Stromal cell of bone marrow (primary cell): Measurements from ENCODE around the gene CWC27.
"Not testable (repeated sequence)": the region's sequence is repeated elsewhere in the genome, so short reads cannot be mapped to it uniquely, and the experiment has no call there.

Experiments used
- DNase-seq: peaks from one replicate; pipeline ENCODE4 v3.0.0-alpha.2; 2012; ENCODE audit warnings: low read depth

Gene CWC27

DNA sequence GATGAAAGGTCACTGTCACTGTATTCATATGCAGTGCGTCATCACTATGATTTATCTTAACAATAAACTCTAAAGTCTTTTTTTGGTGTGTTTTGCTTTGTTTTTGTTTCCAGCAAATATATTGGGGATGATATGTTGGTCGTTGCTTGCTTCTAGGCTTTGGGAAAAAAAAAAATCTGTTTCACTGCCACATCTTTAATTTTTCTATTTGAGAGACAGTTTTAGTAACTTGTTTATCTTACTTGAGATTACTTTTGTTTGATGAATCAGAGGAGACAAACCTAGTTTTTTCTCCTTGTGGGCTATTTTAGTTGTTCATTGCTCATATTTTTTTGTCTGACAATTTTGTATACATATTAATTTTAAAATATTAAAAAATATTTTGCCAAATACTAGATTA is 19.4 kb downstream of the CWC27 start:
- DNase-seq = no peak

DNA sequence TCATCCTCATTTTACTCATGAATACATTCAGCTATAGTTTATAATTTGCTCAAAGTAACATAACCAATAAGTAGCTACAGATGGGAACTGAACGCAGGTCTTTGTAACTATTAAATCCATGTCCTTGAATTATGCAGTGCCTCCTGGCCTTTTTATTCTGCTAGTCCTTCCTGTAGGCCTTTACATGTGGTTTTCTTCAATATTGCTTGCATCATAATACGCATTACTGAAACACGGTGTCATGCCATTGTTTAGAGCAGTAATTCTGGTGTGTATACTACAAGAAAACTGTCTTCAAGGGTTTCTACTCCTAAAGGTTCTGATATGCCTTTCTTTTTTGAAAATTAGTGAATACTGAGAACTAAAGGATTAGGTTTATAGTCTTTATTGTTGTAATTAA is 20.7 kb downstream of the CWC27 start:
- DNase-seq = no peak

DNA sequence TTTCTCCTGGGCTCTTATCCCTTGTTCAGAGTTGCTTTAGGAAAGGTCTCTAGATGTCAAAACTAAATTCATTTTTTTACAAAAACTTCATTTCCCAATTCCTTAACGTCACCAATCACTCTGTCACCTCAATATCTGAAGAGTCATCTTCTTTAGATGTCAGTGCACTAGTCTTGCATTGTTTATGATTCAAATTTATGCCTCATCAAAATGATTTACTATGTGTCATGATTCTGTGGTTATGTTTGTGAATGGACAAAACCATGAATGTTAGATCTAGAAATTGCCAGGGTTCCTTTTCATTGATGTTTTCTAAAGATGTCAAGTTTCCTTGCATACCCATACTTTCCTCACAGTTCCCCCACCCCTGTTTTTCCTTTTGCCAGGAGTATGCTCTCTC is 21.5 kb downstream of the CWC27 start:
- DNase-seq = no peak

DNA sequence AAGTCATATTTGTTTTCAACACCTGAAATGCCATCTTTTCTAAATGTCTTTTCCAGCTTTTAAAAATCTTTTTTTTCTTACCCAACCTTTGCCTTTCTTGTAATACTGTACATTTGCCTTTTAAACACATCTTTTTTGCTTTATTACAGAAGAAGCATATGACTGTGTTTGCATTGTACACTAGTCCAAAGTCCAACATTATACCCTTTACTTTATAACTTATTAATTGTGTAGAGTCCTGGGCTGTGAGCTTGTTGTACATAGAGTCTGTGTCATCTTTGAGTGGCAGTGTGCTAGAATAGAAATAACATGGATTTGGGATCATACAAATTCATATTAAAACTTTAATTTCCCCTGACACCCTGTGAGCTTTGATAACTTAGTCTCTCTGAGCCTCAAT is 23.7 kb downstream of the CWC27 start:
- no peak for DNase-seq

DNA sequence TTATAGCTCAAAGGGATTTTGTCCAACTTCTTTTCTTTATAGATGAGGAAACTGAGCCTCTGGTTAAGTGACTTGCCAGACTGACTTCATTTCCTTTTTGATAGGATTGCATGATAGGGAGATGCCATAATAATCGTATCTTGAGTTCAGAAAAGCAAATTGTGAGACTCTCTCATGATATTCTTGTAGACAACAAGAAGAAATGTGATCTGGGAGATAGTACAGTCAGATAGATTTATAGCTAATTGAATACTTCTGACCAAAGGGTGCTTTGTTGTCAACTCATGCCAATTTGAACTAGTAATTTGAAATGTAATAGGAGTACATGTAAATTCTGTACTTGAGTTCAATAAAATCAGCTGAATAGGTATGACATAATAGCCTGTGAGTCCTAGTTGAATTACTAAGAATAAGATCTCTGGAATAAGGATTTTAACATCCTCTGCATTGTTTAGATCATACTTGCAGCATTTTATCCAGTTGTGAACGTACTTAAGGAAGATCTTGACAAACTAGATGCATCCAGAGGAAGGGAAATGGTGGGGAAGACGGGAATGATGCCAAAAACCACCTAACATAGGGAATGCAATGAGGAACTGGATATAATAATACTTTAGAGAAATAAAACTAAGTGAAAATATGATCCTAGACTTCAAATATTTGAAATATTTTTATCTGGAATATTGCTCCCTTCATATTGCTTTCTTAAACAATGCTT is 25.5 kb downstream of the CWC27 start:
- DNase-seq = no peak

DNA sequence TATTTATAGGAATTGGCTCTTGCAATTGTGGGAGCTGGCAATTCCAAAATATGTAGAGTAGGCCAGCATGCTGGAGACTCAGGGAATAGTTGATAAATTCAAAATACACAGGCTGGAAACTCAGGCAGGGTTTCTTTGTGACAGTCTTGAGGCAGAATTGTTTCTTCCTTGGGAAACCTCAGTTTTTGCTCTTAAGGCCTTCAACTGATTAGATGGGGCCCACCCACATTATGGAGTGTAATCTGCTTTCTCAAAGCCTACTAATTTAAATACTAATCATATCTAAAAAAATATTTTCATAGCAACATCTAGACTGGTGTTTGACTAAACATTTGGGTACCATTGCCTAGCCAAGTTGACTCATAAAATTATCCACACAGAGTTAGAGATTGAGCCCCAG is 27.6 kb downstream of the CWC27 start:
- no peak for DNase-seq

DNA sequence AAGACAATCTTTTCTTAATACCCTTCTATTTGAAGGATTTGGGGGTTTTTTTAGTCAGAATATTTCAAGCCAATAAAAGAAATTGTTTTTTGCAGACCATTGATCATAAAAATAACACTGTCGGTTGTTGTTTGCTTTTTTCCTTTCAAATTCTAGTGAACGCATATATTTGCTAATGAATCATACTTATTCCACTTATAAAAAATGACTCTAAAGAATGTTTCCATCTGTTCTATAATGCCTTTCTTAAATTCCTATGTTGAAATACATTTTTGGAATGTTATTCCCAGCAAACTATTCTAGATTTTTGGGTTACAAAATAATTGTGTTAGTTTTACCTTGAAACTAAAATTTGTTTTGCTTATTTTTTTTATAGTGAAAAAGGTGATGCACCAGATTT is 32.2 kb downstream of the CWC27 start:
- DNase-seq = no peak

DNA sequence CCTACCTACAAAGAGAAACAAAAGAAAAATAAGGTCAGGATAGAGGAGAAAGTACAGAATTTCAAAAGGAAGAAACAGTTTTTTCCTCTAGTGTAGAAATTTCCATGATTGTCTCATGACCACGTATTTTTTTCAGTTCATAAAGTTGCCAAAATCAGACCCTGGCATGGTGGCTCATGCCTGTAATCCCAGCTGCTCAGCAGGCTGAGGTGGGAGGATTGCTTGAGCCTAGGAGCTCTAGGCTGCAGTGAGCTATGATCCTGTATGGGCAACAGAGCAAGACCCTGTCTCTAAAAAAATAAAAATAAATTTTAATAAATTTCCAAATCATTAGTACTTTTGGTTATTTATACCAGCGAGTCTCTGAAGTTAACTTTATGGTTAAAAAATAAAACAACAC is 37.8 kb downstream of the CWC27 start:
- no peak for DNase-seq

DNA sequence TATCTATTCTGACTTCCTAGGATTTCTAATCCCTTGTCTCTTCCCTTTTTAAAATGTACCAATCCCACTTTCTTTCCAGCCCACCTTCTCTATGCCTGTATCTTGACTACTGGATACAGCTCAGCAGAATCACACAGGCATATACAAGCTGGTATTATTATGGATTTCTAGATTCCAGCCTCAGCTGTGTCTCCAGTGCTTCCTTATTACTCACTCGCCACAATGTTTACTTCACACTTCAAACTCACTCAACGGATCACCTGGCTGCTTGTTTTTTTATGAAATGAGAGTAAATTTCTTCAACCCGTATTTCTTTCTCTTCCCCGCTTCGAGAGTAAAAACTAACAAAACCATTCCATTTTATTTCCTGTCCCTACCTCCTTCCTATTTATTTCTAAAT is 38.8 kb downstream of the CWC27 start:
- no peak for DNase-seq

DNA sequence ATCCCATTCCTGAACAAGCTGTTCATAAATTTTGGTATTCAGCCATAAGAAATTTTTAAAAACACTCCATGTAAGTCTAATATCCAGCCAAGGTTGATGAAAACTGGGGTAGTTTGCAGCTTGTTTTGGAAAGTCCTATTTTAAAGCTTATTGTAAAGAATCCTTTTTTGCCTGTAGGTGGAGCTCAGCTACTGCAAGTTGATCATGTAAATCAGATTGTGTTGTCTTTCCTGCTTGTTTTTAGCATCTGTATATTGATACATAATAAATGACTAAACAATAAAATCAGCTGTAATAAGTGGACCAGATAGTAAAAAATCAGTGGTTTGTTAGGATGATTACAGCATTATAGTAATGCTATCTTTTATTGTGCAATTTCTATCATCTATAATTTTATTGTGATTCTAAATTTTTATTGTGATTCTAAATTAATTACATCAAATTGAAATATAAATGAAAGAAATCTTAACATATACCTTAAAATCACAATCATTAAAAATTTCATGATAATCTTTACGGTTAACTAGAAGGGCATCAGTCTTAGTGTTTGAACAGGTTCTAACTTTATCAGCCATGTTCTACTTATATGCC is 42.4 kb downstream of the CWC27 start:
- peak; percentile 56 for DNase-seq

DNA sequence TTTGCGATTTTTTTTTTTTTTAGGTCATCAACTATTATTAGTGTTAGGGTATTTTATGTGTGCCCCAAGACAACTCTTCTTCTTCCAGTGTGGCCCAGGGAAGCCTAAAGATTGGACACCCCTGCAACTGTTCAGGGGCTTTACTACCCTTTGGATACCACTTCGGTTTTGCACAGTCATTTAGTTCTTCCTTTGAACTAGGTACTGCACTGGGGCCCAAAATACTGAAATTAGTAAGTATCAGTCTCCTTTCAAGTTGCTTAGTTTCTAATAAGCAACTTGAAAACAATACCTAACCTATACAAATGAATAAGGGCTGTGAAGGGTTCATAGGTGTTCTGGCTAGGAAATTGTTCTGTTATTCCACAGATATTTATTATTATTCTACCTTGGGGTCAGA is 45.3 kb downstream of the CWC27 start:
- no peak for DNase-seq

DNA sequence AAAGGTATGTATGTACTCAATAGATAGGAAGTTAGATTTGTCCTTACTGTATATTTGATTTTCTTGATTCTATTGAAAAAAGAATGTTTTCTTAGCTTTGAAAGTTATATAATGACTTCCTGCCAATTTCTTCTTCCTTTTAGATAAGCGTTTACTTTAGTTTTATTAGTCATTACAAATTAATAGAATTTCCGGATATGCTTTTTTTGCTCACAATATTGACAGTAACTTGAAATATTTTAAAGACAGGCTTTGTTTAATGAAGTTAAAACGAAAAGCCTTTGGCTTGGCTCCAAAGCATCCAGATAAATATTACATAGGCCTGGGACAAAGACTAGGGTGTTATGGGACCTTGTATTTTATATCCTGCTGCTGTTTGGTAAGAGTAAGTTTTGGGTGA is 49.5 kb downstream of the CWC27 start:
- DNase-seq = no peak

DNA sequence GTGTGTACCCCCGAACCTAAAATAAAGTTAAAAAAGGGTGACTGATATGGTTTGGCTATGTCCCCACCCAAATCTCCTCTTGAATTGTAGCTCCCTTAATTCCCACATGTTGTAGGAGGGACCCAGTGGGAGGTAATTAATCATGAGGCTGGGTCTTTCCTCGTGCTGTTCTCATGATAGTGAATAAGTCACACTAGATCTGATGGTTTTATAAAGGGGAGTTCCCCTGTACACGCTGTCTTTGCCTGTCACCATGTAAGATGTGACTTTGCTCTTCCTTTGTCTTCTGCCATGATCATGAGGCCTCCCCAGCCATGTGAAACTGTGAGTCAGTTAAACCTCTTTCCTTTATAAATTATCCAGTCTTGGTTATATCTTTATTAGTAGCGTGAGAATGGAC is 50.6 kb downstream of the CWC27 start:
- DNase-seq = not testable (repeated sequence)

DNA sequence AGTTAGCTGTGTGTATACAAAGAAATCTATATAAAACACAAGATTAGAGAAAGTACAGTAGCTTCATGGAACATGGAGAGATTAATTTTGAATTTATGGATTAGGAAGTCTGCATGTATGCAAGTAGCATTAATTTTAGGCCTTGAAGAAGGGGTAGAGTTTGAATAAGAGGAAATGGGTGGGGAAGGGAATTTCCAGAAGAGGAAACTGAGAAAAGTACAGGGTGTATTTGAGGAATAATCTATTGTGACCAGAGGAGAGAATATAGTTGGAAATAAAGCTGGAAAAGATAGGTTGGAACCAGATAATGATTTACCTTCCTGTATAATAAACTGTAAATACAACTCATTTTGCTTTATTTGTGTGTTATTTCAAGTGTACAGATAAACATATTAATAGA is 53.6 kb downstream of the CWC27 start:
- DNase-seq = no peak

DNA sequence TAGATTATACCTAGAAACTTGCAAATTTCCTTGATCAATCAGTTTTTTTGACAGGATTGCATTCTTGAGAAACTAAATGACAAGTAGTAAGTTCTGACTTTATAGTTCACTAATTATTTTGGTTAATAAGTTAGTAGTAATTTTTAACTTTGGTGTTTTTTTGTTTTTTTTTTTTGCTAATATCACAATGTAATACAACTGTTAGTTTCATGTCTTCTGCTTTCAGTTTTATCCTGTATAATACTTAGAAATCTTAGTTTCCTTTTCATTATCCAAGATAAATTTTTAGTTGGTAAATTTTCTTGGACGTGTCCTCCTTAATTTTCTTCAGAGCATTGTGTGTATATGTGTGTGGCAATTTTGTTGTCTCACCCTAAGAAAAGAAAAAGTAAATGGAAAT is 57.8 kb downstream of the CWC27 start:
- no peak for DNase-seq

DNA sequence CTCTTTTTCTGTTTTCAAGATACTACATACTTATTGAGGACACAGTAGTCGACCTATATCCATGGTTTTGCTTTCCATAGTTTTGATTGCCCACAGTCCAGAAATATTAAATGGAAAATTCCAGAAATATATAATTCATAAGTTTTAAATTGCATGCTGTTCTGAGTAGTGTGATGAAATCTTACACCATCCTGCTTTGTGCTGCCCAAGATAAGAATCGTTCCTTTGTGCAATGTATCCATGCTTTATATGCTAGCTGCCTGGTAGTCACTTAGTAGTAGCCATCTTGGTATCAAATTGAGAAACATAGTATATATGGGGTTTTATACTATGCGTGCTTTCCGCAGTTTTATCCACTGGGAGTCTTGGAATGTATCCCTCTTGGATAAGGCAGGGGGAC is 59.0 kb downstream of the CWC27 start:
- DNase-seq = no peak

DNA sequence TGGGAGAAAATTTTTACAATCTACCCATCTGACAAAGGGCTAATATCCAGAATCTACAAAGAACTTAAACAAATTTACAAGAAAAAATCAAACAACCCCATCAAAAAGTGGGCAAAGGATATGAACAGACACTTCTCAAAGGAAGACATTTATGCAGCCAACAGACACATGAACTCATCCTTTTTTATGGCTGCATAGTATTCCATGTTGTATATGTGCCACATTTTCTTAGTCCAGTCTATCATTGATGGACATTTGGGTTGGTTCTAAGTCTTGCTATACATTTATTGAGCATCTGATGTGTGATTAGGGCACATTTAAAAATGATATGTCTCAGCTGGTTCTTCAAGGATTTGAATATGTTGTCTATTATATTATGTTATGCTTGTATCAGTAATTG is 61.9 kb downstream of the CWC27 start:
- DNase-seq = not testable (repeated sequence)

DNA sequence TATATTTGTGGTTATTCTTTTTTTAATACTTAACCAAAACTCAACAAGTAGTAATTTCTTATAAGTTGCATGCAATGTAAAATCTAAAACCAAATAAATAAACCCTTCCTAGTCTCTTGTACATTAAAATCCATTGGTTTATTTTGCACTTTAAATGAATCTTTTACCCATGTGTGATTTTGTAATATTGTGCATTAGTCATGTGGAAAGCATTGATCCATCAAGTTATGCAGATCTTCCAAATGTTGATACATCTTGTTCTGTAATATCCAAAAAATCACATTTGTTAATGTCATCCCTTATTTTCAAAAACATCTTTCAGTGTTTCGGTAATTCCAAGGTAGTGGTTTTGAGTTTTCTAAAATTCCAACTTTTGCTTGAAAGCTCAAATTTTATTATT is 63.3 kb downstream of the CWC27 start:
- DNase-seq = no peak

DNA sequence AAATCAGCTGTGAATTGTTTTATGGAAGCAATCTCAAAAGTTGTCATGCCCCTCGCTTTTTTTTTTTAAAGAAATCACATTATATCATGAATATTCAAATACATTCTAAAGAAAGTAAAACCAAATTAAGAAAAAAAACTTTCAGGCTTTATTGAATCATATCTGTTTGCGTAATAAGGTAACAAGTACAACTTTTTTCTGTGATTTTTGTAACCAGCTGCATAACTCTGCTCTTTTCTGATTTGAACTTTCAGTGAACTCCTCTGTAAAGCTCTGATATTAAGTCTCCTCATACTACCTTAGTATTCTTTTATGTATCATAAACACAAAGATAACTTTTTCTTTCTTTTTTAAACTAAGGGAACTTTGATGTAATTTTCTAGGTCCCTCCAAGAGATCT is 65.3 kb downstream of the CWC27 start:
- DNase-seq = no peak

DNA sequence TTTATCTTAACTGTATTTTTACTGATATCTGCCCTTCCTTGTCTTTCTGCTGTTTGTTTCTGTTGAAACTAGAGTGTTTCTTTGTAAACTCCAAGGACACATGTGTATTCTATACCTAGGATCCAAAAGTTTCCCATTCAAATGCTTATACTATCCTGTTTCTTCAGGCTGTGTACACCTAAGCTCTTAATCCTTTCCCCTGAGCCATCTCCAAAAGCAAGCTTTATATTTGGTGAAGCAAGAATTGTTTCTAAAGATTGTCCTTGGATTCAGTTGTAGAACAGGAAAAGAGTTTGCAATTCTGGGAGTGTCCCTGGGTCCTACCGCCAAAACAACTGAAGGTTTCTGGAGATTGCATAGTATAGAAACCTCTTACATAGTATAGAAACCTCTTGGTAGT is 65.9 kb downstream of the CWC27 start:
- DNase-seq = no peak

DNA sequence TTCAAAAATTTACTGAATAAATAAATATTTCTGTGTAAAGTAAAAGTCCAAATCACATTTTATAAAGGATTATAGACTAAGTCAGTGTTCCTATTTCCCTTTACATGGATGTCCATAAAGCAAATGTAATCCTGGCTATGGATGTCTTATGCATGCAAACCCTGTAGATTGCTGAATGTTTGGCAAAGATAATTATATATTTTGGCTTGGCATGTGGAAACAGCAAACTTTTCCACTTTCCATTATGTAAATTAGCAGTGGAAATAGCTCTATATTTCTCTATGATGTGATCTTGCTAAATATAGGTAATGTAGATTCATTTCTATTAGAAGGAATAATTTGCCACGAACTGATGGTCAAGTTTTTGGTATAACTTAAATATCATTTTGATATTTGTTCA is 66.5 kb downstream of the CWC27 start:
- DNase-seq = no peak

DNA sequence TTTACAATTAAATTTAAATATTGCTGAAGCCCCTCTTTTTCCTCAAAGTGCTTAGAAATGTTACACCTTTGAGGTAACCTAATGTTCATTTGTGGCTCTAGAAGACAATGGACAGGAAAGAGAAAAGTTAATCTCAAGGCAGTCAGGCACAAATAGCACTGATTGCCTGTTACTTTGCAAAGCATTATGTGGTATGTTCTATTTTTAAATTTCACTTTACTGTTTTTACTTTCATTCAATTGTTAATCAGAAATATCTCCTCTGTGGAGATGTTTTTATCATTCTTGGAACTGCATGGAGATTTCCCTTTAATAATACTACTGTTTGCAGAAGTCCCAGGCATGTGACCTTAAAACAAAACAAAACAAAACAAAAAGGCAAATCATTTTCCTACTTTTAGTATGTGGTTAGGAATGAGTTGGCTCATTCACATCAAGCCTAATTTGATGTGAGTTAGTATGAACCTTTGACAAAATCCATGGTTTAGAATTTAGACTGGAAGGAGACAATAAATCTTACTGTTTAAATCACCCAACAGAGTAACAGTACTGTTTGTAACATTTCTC is 67.5 kb downstream of the CWC27 start:
- peak; percentile 23 for DNase-seq

DNA sequence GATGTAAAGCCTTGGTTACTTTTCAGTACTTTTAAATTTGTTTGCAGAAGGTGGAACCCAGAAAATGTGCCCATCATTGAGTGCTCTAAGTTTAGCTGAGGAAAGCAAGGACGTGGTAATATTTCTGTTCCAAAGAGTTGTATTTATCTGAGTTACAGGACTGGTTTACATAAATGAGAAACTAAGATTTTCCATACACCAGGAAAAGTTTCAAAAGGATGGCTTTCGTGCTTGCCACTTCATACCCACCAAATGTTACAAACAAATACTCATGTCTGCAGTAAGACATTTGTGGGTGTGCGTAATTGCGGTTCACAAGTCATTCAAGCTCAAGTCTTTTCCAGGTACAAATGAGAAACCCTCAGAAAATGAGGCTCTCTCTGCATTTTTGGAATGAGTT is 68.1 kb downstream of the CWC27 start:
- DNase-seq = no peak

DNA sequence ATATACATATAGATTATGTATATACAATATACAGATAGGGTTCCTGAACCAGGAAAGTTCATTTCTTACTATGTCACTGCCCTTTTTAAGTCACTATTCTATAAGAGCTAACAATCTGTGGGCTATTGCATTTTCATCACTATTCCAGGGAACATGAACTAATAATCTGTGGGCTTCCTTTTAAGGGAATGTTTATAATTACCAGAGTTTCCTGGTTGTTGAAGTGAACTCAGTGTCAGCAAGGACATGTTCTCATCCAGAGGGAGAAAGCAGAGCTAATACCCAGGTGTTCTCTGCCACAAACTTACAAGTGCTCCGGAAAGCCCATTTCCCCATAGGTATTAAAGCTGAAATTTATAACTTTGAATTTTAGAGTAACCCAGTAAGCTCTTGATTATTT is 69.6 kb downstream of the CWC27 start:
- no peak for DNase-seq
